ENCODE measurements around the gene DOK3. TPM values are rescaled to one million over a fixed set of nuclear protein-coding genes. Genes with fewer than 3 reads are reported as not detected.

The DOK3 gene
- total and polyA plus RNA-seq, 10 of the 15 experiments (the other 5 are each of a cell fraction or from before 2014, with no cell fraction given), result 6.6 to 107 (median 52.1) TPM

- TF ChIP-seq MYC (IDR thresholded peaks at IDR 0.05; ENCODE audit: insufficient read depth, insufficient read length, insufficient replicate concordance, low read length, severe bottlenecking) (no peak), SUZ12 (IDR thresholded peaks at IDR 0.05; ENCODE audit: unreplicated experiment) (no peak)
These were observed 3.9 kb upstream of the DOK3 start (continued) for GRCh38 chr5:177513500-177513899.

GRCh38 chr5:177512736-177513380 lies 3.2 kb upstream of the DOK3 start:
- DNase-seq (ENCODE audit: low read depth, low spot score), result no peak
- ChIA-PET POLR2A (interaction anchor here (0.6 kb wide), 1 partner anchor 16 kb away, joined by 3 read pairs; no protein-coding TSS in a partner anchor), CTCF (no interaction called here), SMC1A (ENCODE audit: uncharacterized antibody, unreplicated experiment) (no interaction called here), RAD21 (ENCODE audit: unreplicated experiment) (no interaction called here)
- ATAC-seq, result no peak
- FAIRE-seq, result no peak
- H2AFZ ChIP-seq (ENCODE audit: control insufficient read depth, low read depth, low read length), result no peak overlapping the region
- no peaks in the 10 kb centered on the region for H3K27me3 ChIP-seq (replicated peaks in 1 of 2; ENCODE audit: control insufficient read depth in 2 of 2, insufficient read depth in 2 of 2, low read length in 1 of 2)
- peaks cover 42% of the 10 kb centered on the region for H3K4me1 ChIP-seq (ENCODE audit: control insufficient read depth, insufficient read depth, low read length)
- H3K9ac ChIP-seq (ENCODE audit: control insufficient read depth, insufficient read depth, low read length), result no peak overlapping the region
- no peaks in the 10 kb centered on the region for H3K9me3 ChIP-seq (replicated peaks; ENCODE audit: control insufficient read depth, insufficient read depth, low read length)
- no TSS peak for BruUV-seq (replicated peaks)
- peaks cover 54% of the 10 kb centered on the region for H3K79me2 ChIP-seq (ENCODE audit: control insufficient read depth, insufficient read depth, low read length)
- H3K4me3 ChIP-seq, result no peak overlapping the region
- in situ Hi-C loops (cut with MboI) (no loop called here), intact Hi-C loops (cut with micrococcal nuclease; ENCODE audit: unreplicated experiment) (no loop called here)
- H3K36me3 ChIP-seq (ENCODE audit: control insufficient read depth in 2 of 2, insufficient read depth in 2 of 2, low read length in 1 of 2), result peaks cover 17 to 37% of the 10 kb centered on the region in 2 experiments; a peak in 3 of 4 replicates
- no peak overlapping the region for H3K4me2 ChIP-seq (ENCODE audit: control insufficient read depth, insufficient read depth)
- no peaks in the 10 kb centered on the region for H4K20me1 ChIP-seq (ENCODE audit: control insufficient read depth, insufficient read depth)
- WGBS (ENCODE audit: insufficient coverage, insufficient replicate concordance, low lambda C conversion rate, missing lambda C conversion rate), result 85% methylated on average over 16 of the region's 16 CpGs
- no peak overlapping the region for H3K27ac ChIP-seq (ENCODE audit: control insufficient read depth, insufficient read depth)
- TF ChIP-seq PAX8 (IDR thresholded peaks at IDR 0.05) (no peak), ZNF274 (IDR thresholded peaks at IDR 0.05; ENCODE audit: insufficient read depth, insufficient read length) (no peak), STAT1 (conservative IDR thresholded peaks at IDR 0.05) (no peak), BCLAF1 (IDR thresholded peaks at IDR 0.05) (no peak), BMI1 (IDR thresholded peaks at IDR 0.05; ENCODE audit: borderline replicate concordance) (no peak), FOS (IDR thresholded peaks at IDR 0.05; ENCODE audit: borderline replicate concordance, extremely low read depth, insufficient read length) (no peak), NR2C1 (IDR thresholded peaks at IDR 0.05) (no peak), MYB (IDR thresholded peaks at IDR 0.05; ENCODE audit: borderline replicate concordance, low read depth, low read length) (no peak), EZH2 (IDR thresholded peaks at IDR 0.05; ENCODE audit: borderline replicate concordance, control insufficient read depth, low read depth, low read length) (no peak), SMAD5 (IDR thresholded peaks at IDR 0.05; ENCODE audit: low read depth) (no peak), ZZZ3 (IDR thresholded peaks at IDR 0.05; ENCODE audit: control insufficient read depth, insufficient read length, low read depth) (no peak), GATAD2B (conservative IDR thresholded peaks at IDR 0.05; ENCODE audit: low read depth) (no peak), KLF5 (IDR thresholded peaks at IDR 0.05; ENCODE audit: partially characterized antibody) (no peak), ZNF687 (IDR thresholded peaks at IDR 0.05) (no peak), MXI1 (IDR thresholded peaks at IDR 0.05; ENCODE audit: low read depth, low read length) (no peak)

All from GM12878 (cell line).